Activated CD4-positive, alpha-beta T cell treated with anti-CD3 and anti-CD28 coated beads for 1 hour (primary cell): ENCODE measurements around the gene TBKBP1.

Experiments used
- DNase-seq: peaks from one replicate; pipeline ENCODE4 v3.0.0-alpha.2; 2020

TBKBP1 gene

DNA sequence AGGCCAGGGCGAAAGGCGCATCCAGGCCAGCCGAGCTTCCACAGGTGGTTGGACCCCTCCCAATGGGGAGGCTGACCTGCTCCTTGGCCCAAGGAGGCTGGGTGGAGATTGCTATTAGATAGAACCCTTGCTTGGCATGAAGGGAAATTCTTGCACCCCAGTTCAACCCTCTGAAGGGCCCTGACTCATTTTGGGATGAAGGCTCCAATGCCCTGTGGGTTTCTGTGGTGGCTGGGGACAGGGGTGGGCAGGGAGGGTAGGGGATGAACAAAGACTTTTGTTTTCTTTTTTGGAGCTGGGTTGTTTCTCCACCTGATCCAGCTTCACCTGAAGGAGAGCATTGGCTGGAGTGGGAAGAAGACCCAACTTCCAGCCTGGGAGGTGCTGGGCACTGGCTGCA, 22.4 kb downstream of the TBKBP1 start:
- no peak for DNase-seq

DNA sequence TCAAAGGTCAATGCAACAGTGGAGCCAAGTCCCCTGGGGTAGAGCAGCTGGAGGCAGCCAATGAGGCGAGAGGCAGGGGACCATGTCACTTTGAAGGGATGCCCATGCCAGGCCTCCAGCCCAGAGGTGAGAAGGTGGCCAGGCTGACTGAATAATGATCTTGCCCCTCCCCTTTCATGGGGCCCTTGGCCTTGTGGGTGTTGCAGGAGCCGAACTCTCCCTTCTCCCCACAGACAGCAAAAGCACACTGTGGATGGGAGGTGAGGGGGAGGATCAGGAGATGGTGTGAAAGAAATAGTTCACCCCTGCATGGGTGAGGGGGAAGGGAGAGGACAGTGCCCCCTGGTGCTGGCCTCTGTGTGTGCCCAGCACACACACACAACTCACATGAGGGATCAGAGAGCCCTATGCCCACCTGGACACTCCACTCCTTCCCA, 23.3 kb downstream of the TBKBP1 start:
- no peak for DNase-seq

DNA sequence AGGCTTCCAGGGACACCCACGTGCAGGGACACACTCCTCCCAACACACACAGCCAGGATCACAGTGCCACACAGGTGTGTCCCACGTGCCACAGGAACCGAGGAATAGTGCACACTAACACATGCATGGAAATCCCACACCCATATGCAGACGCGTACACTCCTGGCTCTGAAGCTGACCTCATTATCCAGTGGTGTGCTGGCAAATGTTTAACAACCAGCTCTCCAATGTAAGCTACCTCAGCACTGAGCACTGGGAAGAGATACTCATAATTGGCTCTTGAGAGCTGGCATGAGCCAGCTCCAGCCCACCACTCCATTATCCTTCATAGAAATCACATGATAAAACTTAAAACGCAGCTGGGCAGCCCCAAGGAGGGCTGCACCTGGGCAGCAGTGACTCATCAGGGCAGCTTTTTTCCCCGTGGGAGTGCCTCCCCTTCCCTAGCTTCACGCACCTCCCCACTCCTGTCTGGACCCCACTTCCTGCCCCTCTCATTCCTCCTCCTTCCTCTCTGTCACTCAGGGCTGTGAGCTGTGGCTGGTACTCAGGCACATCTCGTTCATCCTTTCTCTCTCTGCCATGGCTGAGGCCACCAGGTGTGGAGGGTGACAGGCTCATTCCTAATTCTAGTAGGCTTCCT, 24.1 kb downstream of the TBKBP1 start:
- no peak for DNase-seq

DNA sequence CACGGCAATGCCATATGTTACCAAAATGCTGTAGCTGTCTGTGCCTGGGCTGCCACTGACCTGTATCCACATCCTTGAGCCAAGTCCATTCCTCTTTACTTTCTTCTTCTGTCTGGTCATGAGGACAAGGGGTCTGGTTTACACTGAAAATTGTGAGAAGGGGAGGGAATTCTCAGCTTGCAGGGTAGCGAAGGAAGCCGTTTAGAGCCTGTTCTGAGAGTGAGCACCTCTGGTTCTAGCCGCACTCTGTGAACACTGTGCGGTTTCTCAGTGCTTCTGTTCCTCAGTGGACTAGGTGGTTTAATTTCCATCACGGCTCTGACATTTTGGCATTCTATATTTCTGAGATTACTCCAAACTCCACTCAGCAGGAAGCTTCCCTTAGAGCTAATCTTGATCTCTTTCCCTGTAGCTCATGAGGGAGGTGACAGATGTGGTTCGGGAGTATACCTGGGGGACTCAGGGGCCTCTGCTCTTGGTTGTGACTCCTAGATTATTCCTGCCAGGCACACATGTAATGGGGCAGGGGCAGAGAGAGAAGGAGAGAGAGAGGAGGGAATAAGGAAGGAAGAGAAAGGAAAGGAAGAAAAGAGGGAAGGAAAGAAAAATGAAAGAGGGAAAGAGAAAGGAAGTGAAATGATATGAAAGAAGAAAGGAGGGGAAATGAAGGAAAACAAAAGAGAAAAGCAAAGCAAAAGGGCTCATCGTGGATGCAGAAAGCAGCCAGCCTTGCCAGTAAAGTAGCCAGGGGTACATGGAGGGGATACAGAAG, 24.9 kb downstream of the TBKBP1 start:
- no peak for DNase-seq

DNA sequence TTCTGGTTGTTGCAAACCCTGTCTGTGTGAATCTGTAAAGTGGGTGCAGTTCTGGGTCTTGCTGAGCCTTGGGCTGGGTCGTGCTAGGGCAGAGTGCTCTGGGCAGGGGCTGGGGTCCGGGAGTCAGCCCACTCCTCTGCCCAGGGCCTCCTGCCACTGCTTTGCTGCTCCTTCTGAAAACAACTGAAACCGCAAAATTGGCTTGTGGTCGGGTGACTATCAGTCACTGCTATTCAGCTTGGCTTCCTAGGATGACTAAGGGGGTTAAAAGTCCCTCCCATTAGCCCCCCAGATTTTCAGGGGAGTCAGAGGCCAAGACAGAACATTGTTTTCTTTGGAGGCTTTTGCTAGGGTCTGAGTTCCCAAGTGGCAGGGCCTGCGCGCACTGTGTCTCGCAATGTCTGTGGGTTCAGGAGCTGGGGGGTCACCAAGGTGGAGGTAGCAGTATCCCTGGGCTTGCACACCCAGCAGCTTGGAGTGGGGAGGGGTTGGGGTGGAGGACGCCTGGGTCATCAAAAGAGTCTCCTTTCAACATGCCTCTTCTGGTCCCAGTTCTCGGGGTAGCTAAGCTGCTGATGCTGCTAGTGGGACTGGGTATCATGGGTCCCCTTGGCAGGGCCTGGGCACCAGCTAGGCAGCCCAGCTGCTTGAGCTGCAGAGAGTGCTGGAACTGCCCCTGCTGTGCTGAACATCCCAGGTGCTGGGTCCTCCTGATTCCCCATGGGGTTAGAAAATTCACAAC, 25.6 kb downstream of the TBKBP1 start:
- DNase-seq = no peak

DNA sequence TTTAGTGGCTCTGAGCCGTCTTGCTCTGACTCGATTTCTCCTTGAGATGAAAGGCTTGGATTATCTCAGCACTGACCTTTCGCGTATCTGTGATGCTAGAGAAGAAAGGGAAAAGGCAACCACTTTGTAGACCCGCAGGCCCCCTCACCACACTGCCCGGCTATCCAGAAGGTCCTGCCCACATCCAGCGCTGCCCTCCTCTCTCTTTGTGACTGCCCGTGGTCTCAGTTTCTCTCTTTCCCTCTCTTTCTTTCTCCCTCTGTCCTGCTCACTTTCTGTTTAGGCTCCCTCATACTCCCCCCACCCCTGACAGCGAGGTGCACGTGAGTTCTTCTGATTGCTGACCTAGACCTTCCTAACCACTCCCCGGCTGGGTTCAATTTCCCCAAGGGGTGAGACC, 26.2 kb downstream of the TBKBP1 start:
- no peak for DNase-seq

DNA sequence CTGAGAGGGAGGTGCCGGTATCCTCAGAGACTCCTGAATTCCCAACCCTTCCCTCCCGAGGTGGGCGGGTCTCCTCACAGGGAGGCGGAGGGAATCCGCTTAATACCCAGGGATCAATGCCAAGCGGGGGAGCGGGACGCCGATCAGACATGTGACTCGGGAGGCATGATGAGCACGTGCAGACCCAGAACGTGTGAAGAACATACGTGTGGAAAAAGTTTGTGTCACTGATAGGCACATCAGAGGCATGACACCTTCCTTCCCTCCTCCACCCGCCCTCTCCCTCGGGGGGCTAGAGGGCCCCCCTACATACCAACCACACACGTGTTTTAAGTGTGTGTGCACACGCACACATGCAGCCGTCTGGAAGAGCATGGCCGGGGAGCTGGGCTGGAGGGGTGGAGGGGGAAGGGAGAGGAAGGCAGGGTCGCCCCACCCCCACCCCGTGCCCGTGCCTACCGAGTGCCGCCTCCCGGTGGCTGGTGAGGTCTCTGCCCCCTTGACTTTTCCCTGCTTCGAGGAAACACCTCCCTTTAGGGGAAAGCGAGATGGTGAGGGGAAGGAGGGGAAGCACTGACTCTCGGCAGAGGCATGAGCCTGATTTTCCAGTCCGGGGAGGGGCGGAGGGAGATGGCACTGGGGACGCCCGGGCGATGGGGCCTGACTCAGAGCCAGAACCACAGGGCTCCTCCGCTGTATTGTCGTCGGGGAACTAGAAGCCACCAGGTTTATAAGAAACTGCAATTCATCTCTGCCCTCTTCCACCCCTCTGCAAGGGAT, 27.0 kb downstream of the TBKBP1 start:
- peak; percentile 90 for DNase-seq

DNA sequence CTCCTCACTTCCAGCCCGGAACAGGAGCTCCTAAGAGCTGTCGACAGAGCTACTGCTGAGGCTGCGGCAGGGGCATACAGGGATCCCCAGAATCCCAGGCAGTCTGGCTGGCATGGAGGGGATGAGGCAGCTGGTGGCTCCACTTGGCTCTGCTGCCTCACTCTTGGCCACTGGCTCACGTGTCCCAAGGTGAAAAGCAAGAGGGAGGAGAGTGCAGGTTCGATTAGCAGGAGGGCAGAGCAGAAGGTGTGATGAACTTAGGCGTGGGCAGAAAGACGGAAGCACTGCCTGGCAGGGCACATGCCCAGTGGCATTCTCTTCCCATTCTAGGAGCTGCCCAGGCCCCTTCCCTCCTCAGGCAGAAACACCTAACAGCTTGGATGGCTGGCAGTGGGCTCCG, 27.8 kb downstream of the TBKBP1 start:
- DNase-seq = no peak

DNA sequence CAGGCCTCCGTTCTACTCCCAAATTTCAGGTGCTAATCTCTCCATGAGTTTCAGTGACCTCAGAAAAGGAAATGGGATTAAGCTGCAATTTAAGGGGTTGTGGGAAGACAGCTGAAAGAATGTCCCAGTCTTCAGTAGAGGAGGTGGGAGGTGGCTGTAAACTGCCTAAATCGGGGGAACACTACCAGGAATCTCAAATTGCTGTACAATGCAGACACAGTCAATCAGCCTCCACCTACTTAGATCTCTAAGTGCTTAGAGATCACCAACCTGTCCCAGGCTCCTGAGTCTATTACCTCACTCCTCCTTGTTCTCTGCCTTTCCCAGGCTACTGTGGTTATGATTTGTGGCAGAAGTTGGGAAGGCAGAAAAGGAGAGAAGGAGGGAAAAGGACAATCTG, 30.7 kb downstream of the TBKBP1 start:
- DNase-seq = no peak

DNA sequence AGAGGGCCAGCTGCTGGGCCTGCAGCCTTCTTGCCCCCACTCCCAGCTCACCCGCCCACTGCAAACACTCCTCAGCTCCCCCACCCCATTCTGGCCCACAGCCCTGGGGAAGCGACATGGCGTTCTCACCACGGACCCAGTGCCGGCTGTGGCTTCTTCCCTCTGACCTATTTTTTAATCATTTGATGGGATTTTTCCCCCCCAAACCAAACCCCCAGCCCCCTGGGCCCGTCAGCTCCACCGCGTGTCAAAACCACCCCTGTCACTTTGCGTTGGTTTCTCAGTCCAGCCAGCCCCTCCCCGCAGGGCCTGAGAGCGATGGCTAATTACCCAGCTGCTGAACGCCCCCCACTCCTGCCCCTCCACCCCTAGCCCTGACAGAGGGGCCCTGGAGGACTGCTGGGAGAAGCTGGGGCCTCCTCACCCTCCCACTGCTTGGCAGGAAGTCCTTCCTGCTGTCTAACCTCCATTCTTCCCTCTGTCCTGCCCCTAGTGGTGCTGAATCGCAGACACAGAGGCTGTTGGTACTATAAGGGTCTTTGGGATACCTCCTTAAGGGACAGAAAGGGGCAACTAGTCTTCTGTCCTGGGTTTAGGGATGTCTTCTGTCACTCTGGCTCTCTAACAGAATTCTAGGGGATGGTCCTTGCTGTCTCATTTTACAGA, 31.6 kb downstream of the TBKBP1 start:
- DNase-seq = no peak

DNA sequence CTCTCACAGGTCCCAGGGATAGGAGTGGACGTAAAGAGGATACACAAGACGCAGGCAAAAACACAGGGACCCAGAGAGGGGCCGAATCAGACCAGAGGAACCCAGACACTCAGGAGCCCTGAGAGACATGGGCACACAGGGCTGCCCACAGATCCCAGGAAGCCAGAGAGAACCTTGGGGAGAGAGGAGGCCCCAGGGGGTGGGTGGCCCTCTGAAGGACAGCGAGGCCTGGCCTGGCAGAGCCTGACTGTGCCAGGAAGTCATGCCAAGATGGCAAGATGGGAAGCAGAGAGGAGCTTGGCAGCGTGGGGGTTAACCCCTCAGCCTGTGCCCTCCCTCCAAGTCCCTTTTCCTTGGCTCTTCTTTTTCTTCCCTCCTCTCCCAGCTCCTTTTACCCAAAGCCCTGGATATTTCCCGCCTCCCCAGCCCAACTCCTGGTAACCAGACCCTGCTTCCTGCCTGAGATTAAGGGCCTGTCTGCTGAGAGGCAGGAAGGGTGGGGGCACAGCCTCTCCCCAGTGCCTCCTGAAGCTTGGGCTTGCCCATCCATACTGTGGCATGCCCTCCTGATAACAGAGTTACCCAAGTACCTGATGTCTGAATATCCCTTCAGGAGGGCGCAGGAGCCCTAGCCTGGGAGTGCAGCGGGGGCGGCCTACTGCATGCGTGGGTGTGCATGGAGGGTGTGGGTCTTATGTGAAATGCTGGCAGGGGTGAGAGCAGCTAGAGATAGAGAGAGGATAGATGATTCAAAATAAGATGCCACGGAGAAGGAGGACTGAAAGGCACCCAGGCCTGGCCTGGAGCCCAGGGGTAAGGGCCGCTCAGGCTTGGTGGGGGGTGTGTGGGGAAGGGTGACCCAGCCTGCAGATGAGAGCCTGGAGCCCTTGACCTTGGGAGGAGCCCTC, 33.1 kb downstream of the TBKBP1 start:
- DNase-seq = no peak

DNA sequence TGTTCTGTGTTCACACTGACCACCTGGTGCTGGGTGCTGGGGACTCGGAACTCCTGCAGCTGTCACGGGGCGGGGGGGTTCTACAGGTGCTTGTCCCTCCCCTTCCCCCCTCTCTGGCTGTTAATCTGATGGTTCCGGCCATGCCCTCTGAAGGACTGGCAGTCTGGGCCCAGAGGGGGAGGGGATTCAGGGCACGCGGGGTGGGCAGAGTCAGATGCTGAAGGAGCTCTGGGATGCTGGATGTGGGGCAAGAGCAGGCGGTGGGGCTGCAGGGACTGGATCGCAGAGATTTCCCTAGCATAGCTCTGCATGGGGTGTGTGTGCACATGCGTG, 33.7 kb downstream of the TBKBP1 start:
- DNase-seq = no peak

DNA sequence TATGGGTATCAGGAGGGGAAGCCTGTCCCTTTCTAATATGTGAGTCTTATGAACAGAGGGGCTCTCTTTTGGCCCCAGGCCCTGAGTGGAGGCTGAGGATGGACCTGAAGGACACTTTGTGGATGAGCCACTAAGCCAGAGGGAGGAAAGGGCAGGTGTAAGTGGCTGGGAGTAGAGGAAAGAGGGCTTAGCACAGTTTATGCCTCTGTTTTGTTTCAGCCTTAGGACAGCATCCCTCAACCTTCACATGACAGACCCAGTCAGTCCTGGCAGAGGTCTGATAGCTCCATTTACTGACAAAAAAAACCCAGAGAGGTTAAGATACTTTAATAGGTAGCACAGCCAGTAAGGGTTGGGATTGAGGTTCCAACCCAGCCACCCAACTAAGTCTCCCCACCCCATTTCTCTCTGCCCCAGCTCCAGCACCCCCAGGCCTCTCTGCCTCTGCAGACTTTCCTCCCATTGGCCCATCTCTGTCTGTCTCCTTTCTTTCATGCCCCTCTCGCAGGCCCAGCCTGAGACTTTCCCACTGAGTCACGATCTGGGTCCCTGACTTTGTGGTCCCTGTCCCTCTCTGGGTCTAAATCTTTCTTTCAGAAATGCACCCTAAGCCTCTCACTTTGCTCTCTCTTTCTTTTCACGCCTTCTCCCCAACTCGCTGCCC, 34.4 kb downstream of the TBKBP1 start:
- DNase-seq = no peak

DNA sequence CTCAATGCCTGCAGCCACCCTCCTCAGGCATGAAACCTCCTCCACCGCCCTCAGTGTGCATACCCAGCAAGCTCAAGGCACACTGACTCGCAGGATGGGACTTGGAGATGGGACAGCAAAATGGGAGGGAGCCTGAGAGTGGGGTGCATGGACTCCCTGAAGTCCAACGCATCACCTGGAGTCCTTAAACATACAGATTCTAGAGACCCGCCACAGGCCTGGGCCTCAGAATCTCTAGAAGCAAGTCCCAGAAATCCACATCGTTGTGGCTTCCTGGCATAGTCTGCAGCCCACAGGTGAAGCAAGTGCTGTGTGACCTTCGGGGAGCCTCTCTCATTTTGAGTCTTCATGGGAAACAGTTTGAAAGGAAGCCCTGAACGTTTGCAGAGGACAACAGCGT, 35.5 kb downstream of the TBKBP1 start:
- DNase-seq = no peak

DNA sequence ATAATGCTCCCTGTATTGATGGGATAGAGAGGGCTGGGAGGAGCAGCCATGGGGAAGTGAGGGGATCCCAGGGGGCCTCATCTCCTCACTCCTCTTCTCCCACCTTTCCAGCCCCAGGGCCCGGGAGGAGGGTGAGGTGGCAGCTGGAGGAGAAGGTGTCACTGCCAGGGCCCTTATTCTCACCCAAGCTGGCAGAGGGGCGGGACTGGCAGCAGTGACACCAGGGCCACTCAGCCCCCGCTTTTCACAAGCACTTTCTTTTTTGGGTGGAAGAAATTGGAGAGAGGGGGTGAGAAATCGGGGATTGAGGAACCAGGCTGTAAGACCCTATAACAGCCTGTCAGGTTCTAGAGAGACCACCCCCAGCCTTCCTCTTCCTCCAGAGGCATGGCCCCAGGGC, 36.7 kb downstream of the TBKBP1 start:
- no peak for DNase-seq

DNA sequence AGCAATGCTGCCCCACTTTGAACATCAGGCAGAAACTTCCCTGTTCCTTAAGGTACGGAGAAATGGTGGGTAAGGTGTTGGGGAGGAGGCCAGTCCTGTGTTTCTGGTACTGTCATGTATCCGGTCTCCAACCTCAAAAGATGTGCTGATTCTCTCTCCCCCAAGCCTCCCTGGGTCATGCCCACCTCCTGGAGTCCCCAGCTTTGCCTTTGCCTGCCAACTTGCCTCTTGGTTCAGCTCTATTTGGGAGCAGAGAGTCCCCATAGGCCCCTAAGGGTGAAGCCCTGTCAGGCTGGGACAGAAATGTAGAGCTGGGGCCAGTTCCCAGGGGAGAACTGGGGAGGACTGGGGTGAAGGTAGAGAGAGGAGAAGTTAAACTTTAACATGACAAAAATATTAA, 37.4 kb downstream of the TBKBP1 start:
- DNase-seq = no peak

DNA sequence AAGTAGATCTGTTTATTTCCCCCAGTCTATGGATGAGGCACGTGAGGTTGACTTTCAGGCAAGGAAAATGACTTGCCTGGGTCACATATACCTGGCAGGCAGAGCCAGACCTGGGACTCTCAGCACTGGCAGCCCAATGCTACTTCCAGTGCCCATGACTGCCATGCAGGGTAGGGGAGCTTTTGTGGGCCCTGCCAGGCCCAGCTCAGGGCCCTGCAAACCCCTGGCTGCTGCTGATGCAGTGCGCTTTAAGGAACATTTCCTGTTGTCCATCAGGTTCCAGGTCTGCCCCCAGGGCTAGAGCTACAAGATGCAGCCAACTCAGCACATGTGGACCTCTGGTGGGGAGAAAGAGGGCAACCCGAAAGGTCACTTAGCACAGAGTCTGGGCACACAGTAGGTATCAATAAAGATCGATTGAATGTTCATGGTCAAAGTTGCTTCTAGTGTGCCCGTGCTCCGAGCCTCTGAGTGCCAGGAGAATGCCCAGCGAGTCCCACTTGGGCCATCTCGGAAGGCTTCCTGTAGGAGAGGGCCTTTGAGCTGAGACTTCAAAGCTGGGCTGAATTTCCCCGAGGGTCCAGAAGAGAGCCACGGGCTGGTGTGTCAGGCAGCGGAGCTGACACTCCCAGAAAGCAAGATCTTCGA, 38.6 kb downstream of the TBKBP1 start:
- no peak for DNase-seq

DNA sequence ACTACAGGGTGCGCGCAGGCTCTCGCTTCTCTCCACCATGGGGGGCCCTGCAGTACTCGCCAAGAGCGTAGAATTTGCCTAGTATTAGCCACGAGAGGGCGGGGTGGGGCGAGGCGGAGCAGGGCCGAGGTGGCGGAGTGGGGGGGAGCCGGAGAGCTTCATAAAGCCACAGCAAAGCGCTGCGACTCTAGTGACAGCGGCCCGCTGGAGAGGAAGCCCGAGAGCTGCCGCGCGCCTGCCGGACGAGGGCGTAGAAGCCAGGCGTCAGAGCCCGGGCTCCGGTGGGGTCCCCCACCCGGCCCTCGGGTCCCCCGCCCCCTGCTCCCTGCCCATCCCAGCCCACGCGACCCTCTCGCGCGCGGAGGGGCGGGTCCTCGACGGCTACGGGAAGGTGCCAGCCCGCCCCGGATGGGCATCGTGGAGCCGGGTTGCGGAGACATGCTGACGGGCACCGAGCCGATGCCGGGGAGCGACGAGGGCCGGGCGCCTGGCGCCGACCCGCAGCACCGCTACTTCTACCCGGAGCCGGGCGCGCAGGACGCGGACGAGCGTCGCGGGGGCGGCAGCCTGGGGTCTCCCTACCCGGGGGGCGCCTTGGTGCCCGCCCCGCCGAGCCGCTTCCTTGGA, 39.2 kb downstream of the TBKBP1 start, which contains the start of gene TBX21:
Gene TBX21, plus strand, starts transcription at position 190 of the 627 bp plus-strand sequence. Its CDS starts 219 bp downstream, at position 409.
- peak; percentile 87 for DNase-seq

DNA sequence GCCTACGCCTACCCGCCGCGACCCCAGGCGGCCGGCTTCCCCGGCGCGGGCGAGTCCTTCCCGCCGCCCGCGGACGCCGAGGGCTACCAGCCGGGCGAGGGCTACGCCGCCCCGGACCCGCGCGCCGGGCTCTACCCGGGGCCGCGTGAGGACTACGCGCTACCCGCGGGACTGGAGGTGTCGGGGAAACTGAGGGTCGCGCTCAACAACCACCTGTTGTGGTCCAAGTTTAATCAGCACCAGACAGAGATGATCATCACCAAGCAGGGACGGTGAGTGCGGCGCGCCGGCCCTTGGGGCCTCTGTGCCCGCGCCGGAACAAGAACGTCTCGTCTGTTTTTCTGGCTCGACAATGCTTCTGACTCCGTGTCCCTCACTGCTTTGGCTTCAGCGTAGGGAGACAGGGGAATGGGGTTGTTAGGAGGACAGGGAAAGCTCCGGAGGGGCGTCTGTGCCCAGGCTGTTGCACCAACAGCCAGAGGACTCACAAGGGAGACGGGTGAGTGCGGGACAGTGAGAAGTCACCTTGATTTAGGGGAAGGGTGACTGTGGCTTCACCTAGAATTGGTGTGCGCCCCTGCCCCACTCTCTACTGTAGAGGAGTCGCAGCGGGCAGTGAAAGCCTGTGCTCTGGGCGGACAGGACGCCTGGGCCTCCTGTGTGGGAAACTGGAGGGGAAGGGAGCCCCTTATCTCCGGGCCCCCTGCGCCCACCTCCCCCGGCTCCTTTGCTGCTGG, 39.9 kb downstream of the TBKBP1 start:
- no peak for DNase-seq
